IPS-20b (cell line): ENCODE results near the gene KCNAB1.

Experiments used
- H3K27ac ChIP-seq: one replicate; pipeline ENCODE4 v1.5.1; 2013; ENCODE audit warnings: low read length
- H3K27me3 ChIP-seq: 2 replicates; pipeline ENCODE4 v1.6.1; 2013; ENCODE audit warnings: mild to moderate bottlenecking, low read length, inconsistent platforms; ENCODE audit not compliant: insufficient read depth
- H3K36me3 ChIP-seq: 2 replicates; pipeline ENCODE4 v1.6.1; 2013; ENCODE audit warnings: low read depth, mild to moderate bottlenecking, inconsistent platforms, low read length, moderate library complexity; ENCODE audit not compliant: insufficient read depth
- H3K4me1 ChIP-seq: 2 replicates; pipeline ENCODE4 v1.6.1; 2013; ENCODE audit warnings: mild to moderate bottlenecking, control low read depth, inconsistent platforms, low read length, moderate library complexity; ENCODE audit not compliant: insufficient read depth
- H3K4me3 ChIP-seq: 2 replicates; pipeline ENCODE4 v1.5.1; 2013; ENCODE audit warnings: mild to moderate bottlenecking, low read length, inconsistent platforms
- H3K9ac ChIP-seq: 2 replicates; pipeline ENCODE4 v1.6.1; 2013; ENCODE audit warnings: low read depth, mild to moderate bottlenecking, inconsistent platforms, low read length, moderate library complexity
- H3K9me3 ChIP-seq: 2 replicates; pipeline ENCODE4 v1.6.1; 2013; ENCODE audit warnings: mild to moderate bottlenecking, low read depth, low read length, inconsistent platforms; ENCODE audit not compliant: insufficient read depth

The KCNAB1 gene

GRCh38 chr3:156233876-156234275 is 113.5 kb downstream of the KCNAB1 start:
- Histone ChIP-seq H3K27ac (no peak overlapping the region), H3K27me3 (no peaks in the 10 kb centered on the region), H3K9ac (no peak overlapping the region), H3K4me3 (no peak overlapping the region), H3K9me3 (no peaks in the 10 kb centered on the region), H3K36me3 (no peaks in the 10 kb centered on the region), H3K4me1 (no peaks in the 10 kb centered on the region)

DNA sequence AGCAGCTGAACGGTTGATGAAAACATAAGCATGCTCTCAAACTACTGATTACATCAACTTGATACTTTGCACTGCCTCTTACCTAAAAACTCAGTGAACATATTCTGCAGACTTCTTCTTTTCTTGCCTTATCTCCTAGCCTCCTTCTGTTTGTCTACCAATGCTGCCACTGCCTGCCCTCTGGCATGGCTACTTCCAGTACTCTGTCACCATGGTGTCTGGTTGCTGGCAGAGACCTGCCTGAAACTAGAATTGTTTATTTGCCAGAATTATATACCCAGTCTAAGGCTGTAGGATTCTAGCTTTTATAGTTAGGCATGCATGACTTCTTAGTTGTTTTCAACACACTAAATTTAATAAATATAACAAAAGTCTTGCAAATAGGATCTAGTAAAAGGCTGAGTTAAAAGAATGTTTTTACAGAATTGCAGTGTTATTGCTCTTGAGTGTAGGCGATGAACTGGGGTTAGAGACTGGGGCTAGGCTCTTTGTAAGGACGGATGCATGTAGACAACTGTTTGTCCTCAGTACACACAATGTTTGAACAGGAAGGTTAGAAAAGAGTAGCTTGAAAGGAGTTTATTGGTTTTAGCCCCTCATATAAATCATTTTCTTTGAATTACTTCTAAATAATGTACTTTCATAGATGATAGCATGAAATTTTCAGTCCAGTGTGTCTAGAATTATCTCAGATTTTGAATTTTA is 116.3 kb downstream of the KCNAB1 start:
- Histone ChIP-seq H3K4me3 (no peak overlapping the region), H3K36me3 (no peaks in the 10 kb centered on the region), H3K9me3 (no peaks in the 10 kb centered on the region), H3K4me1 (no peaks in the 10 kb centered on the region), H3K9ac (no peak overlapping the region), H3K27ac (no peak overlapping the region), H3K27me3 (no peaks in the 10 kb centered on the region)

GRCh38 chr3:156240642-156241041 is 120.3 kb downstream of the KCNAB1 start:
- Histone ChIP-seq H3K4me1 (no peaks in the 10 kb centered on the region), H3K27me3 (no peaks in the 10 kb centered on the region), H3K27ac (no peak overlapping the region), H3K9ac (no peak overlapping the region), H3K4me3 (no peak overlapping the region), H3K9me3 (no peaks in the 10 kb centered on the region), H3K36me3 (no peaks in the 10 kb centered on the region)

DNA sequence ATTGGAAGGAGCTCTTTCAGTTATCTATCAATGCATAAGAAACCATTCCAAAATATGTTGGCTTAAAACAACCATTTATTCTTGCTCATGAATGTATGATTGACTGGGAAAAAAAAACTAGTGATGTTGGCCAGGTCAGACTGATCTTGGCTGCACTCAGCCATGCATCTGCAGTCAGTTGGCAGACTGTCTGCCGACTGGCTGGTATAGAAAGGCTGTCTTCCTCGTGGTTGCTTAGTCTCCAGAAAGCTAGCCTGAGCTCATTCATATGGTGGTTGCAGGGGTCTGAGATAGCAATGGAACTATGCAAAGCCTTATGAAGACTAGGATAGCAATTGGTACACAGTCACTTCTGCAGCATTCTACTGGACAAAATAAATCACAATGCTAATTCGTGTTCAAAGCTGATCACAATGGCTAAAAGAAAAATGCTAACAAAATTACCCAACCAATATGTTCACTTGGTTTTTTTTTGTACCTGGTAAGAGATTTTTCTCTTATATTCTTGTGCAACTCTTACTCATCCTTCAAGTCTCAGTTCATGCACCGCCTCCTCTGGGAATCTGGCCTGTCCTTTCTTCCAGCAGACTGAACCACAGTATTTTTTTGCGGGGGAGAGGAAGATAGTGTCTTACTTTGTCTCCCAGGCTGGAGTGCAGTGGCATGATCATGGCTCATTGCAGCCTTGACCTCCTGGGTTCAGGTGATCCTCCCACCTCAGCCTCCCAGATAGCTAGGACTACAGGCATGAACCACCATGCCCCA is 126.8 kb downstream of the KCNAB1 start:
- Histone ChIP-seq H3K36me3 (no peaks in the 10 kb centered on the region), H3K4me3 (no peak overlapping the region), H3K27me3 (no peaks in the 10 kb centered on the region), H3K9me3 (no peaks in the 10 kb centered on the region), H3K4me1 (no peaks in the 10 kb centered on the region), H3K9ac (no peak overlapping the region), H3K27ac (no peak overlapping the region)

GRCh38 chr3:156250550-156250949 is 130.2 kb downstream of the KCNAB1 start:
- Histone ChIP-seq H3K4me1 (no peaks in the 10 kb centered on the region), H3K36me3 (no peaks in the 10 kb centered on the region), H3K27ac (no peak overlapping the region), H3K4me3 (no peak overlapping the region), H3K9ac (no peak overlapping the region), H3K27me3 (no peaks in the 10 kb centered on the region), H3K9me3 (no peaks in the 10 kb centered on the region)

- Histone ChIP-seq H3K36me3 (no peaks in the 10 kb centered on the region), H3K4me3 (no peak overlapping the region), H3K4me1 (no peaks in the 10 kb centered on the region), H3K27me3 (no peaks in the 10 kb centered on the region), H3K9me3 (no peaks in the 10 kb centered on the region), H3K27ac (no peak overlapping the region), H3K9ac (no peak overlapping the region)
Measured at GRCh38 chr3:156251424-156251823, 131.0 kb downstream of the KCNAB1 start.

DNA sequence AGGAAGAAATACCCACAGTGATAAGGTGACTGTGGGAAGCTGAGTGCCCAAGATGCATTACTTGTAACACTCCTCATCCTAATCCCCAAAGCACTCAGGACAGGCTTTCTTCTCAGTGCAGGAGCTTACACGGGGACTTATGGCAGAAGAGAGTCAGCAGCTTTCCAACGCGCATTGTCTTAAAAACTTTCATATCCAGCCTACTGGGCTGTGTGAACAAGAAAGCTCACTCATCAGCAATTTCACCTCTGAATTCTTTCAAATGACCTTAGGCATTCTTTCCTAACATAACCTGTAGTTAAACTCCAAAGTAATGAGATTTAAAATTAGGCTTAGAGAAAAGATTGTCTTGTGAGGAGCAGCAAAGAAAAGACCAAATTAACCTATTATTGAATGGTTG is 132.3 kb downstream of the KCNAB1 start:
- H3K4me3 ChIP-seq = no peak overlapping the region
- no peaks in the 10 kb centered on the region for H3K4me1 ChIP-seq
- no peaks in the 10 kb centered on the region for H3K27me3 ChIP-seq
- H3K9ac ChIP-seq = no peak overlapping the region
- H3K36me3 ChIP-seq = no peaks in the 10 kb centered on the region
- no peaks in the 10 kb centered on the region for H3K9me3 ChIP-seq
- H3K27ac ChIP-seq = no peak overlapping the region

GRCh38 chr3:156253150-156253549 is 132.8 kb downstream of the KCNAB1 start:
- Histone ChIP-seq H3K9ac (no peak overlapping the region), H3K4me3 (no peak overlapping the region), H3K4me1 (0 out of 2 replicates have a peak, but pooled peaks cover 1% of the 10 kb centered on the region), H3K36me3 (no peaks in the 10 kb centered on the region), H3K27me3 (no peaks in the 10 kb centered on the region), H3K9me3 (no peaks in the 10 kb centered on the region), H3K27ac (no peak overlapping the region)

DNA sequence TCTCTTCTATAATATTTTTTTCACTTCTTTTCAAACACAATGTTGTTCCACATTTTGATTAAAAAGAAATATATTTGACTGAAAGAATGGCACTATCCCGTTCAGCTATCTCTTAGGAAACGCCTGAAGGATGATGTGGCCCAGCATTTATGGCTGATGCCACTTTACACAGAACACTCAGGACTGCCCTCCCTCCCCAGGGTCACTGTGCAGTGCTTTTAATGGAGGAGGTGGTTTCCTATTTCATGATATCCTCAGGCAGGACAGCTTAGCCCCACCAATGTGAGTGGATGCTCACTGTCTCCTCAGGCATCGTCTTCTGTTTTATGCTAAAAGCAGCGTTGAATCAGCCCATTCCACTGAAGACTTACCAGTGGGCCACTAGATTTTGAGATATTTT is 135.9 kb downstream of the KCNAB1 start:
- H3K27me3 ChIP-seq = no peaks in the 10 kb centered on the region
- no peak overlapping the region for H3K4me3 ChIP-seq
- H3K9me3 ChIP-seq = no peaks in the 10 kb centered on the region
- 0 out of 2 replicates have a peak, but pooled peaks cover 2% of the 10 kb centered on the region for H3K4me1 ChIP-seq
- H3K9ac ChIP-seq = no peak overlapping the region
- no peaks in the 10 kb centered on the region for H3K36me3 ChIP-seq
- H3K27ac ChIP-seq = no peak overlapping the region

DNA sequence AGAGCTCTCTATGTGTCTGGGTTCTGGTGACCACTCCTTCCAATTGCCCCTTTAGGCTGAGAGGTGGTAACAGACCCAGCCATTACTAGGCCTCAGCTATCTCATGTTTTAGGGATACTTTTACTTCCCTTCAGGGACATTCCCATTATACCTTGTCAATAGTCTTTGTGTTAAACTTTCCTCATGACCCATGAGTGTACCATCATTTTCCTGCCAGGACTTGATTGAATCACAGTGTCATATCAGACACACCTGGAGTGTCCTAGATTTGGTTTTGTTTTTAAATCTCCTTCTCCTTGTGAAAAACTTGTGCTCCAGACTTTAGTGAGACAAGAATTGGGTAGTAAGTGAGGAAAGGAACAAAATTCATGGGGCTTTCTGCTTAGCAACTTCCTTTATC is 136.6 kb downstream of the KCNAB1 start:
- no peaks in the 10 kb centered on the region for H3K9me3 ChIP-seq
- H3K27ac ChIP-seq = no peak overlapping the region
- H3K4me3 ChIP-seq = no peak overlapping the region
- H3K36me3 ChIP-seq = no peaks in the 10 kb centered on the region
- no peaks in the 10 kb centered on the region for H3K27me3 ChIP-seq
- no peak overlapping the region for H3K9ac ChIP-seq
- H3K4me1 ChIP-seq = 0 out of 2 replicates have a peak, but pooled peaks cover 2% of the 10 kb centered on the region

GRCh38 chr3:156258301-156258700 is 137.9 kb downstream of the KCNAB1 start:
- Histone ChIP-seq H3K4me3 (no peak overlapping the region), H3K9ac (no peak overlapping the region), H3K4me1 (0 out of 2 replicates have a peak, but pooled peaks cover 2% of the 10 kb centered on the region), H3K27ac (no peak overlapping the region), H3K36me3 (no peaks in the 10 kb centered on the region), H3K9me3 (no peaks in the 10 kb centered on the region), H3K27me3 (no peaks in the 10 kb centered on the region)

DNA sequence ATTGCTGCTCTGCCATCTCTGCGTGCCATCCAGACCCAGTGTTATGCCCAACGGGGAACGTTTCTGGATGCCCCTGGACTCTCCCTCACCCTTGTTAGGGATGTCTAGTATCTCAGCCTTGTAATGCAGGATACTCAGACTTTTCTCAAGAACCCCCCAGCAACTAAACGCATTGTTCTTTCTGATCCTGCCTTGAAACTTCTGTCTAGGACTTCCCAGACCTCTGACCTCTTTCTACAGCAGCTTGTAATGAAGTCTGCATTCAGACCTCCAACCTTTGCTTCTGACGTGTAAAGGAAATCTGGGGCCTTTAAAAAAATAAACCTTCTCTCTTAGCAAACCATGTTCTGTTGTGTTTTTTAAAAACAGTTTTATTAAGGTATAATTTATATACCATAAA is 139.5 kb downstream of the KCNAB1 start:
- no peaks in the 10 kb centered on the region for H3K36me3 ChIP-seq
- H3K9me3 ChIP-seq = no peaks in the 10 kb centered on the region

More for the DNA sequence above, 139.5 kb downstream of the KCNAB1 start:
- no peaks in the 10 kb centered on the region for H3K27me3 ChIP-seq
- H3K4me1 ChIP-seq = 0 out of 2 replicates have a peak, but pooled peaks cover 2% of the 10 kb centered on the region
- no peak overlapping the region for H3K9ac ChIP-seq
- no peak overlapping the region for H3K27ac ChIP-seq
- H3K4me3 ChIP-seq = no peak overlapping the region
